GM18951 (cell line): Measurements from ENCODE around the gene ENO1.

Experiments used
- POLR2A ChIP-seq: IDR thresholded peaks from 4 replicates; pipeline ENCODE4 v1.6.1; 2011; ENCODE audit warnings: mild to moderate bottlenecking; ENCODE audit not compliant: insufficient read length, insufficient read depth; ENCODE audit errors: extremely low read depth
- in situ Hi-C: fragments of 300-500 bp; cut with MboI; formaldehyde crosslinking; loops from one replicate; pipeline ENCODE4 v1.12.0; 2022; ENCODE audit warnings: low sequenced_read_pairs, mixed read lengths, inconsistent platforms; ENCODE audit not compliant: unreplicated experiment

ENO1 gene

GRCh38 chr1:8883491-8883890, 5.0 kb upstream of the ENO1 start:
- in situ Hi-C loops: no loop called here

GRCh38 chr1:8879922-8880676, 1.6 kb upstream of the ENO1 start:
- TF ChIP-seq POLR2A: no peak
- in situ Hi-C loops: no loop called here

More at GRCh38 chr1:8883491-8883890, 5.0 kb upstream of the ENO1 start:
- no peak for TF ChIP-seq POLR2A

GRCh38 chr1:8879464-8879921, 1.0 kb upstream of the ENO1 start:
- in situ Hi-C loops: no loop called here

GRCh38 chr1:8878698-8879463, 395 bp upstream of the ENO1 start:
- peak; percentile 81 for TF ChIP-seq POLR2A
- in situ Hi-C loops: no loop called here

More at GRCh38 chr1:8879464-8879921, 1.0 kb upstream of the ENO1 start:
- TF ChIP-seq POLR2A: no peak

GRCh38 chr1:8876087-8876486, 2.4 kb downstream of the ENO1 start:
- TF ChIP-seq POLR2A: no peak
- in situ Hi-C loops: no loop called here

GRCh38 chr1:8875216-8875861, 3.1 kb downstream of the ENO1 start:
- in situ Hi-C loops: no loop called here
- TF ChIP-seq POLR2A: no peak

GRCh38 chr1:8874230-8875201, 4.0 kb downstream of the ENO1 start:
- TF ChIP-seq POLR2A: no peak
- in situ Hi-C loops: no loop called here

- no peak for TF ChIP-seq POLR2A
- in situ Hi-C loops: no loop called here
These were observed 4.8 kb downstream of the ENO1 start for GRCh38 chr1:8873506-8874229.

- in situ Hi-C loops: no loop called here
- no peak for TF ChIP-seq POLR2A
These were observed 5.5 kb downstream of the ENO1 start for GRCh38 chr1:8873001-8873400.

- TF ChIP-seq POLR2A: no peak
- in situ Hi-C loops: no loop called here
These were observed 6.5 kb downstream of the ENO1 start for GRCh38 chr1:8871965-8872399.

- in situ Hi-C loops: no loop called here
These were observed 6.9 kb downstream of the ENO1 start for GRCh38 chr1:8871539-8871935.

More at GRCh38 chr1:8871539-8871935, 6.9 kb downstream of the ENO1 start:
- TF ChIP-seq POLR2A: no peak
